PC-9 (cell line): Measurements from ENCODE around the gene SPATA1. TPM values are rescaled to one million over a fixed set of nuclear protein-coding genes. Genes with fewer than 3 reads are reported as not detected.

Experiments used
- Bru-seq: library from RNA; stranded (reverse); fragments of 400-500 nt; gene quantifications from one replicate; lab custom pipeline; 2021; lab: Mats Ljungman, UMichigan
- BruChase-seq, 2 experiments: library from RNA; stranded (reverse); fragments of 400-500 nt; gene quantifications; one replicate each; lab custom pipeline; 2021; lab: Mats Ljungman, UMichigan
- BruUV-seq: library from RNA; stranded (reverse); fragments of 400-500 nt; replicated peaks from 2 replicates; lab custom pipeline; 2021; lab: Mats Ljungman, UMichigan
- CTCF ChIA-PET: fragments of 300-600 bp; sonication (Branson Sonifier 250); formaldehyde crosslinking; loops from one replicate; lab custom pipeline; 2022; ENCODE audit warnings: antibody characterized with exemption; lab: Charles Lee
- POLR2A ChIA-PET: fragments of 300-600 bp; sonication (Branson Sonifier 250); formaldehyde crosslinking; loops from one replicate; lab custom pipeline; 2022; ENCODE audit warnings: antibody characterized with exemption; ENCODE audit not compliant: unreplicated experiment; lab: Charles Lee
- DNase-seq, 2 experiments: peaks; one replicate each; pipeline versions ENCODE4 v3.0.0 to v3.0.0-alpha.2; 2015 to 2022; ENCODE audit warnings: mixed read lengths in 1 of 2
- H2AFZ ChIP-seq: fragments of 200-600 bp; sonication (generic); 2 replicates; pipeline ENCODE4 v1.8.1; 2017; ENCODE audit warnings: antibody characterized with exemption
- H3F3A ChIP-seq: fragments of 200-600 bp; sonication (generic); 2 replicates; pipeline ENCODE4 v1.8.1; 2017; ENCODE audit warnings: antibody characterized with exemption, mild to moderate bottlenecking, low read depth; ENCODE audit not compliant: insufficient read depth
- H3K27ac ChIP-seq: fragments of 200-600 bp; sonication (generic); 2 replicates; pipeline ENCODE4 v1.6.1; 2016; ENCODE audit warnings: mixed run types
- H3K27me3 ChIP-seq: fragments of 200-600 bp; sonication (generic); 2 replicates; pipeline ENCODE4 v1.6.1; 2016; ENCODE audit warnings: low read depth, mixed run types; ENCODE audit not compliant: insufficient read depth
- H3K36me3 ChIP-seq: fragments of 200-600 bp; sonication (generic); 2 replicates; pipeline ENCODE4 v1.6.1; 2016; ENCODE audit warnings: low read depth, mixed run types
- H3K4me1 ChIP-seq: fragments of 200-600 bp; sonication (generic); replicated peaks from 2 replicates; pipeline ENCODE4 v1.6.1; 2016; ENCODE audit warnings: mixed run types; ENCODE audit not compliant: insufficient read depth
- H3K4me2 ChIP-seq: fragments of 200-600 bp; sonication (generic); 2 replicates; pipeline ENCODE4 v1.6.1; 2017; ENCODE audit warnings: mixed run types
- H3K4me3 ChIP-seq: fragments of 200-600 bp; sonication (generic); 2 replicates; pipeline ENCODE4 v1.6.1; 2016; ENCODE audit warnings: mixed run types
- H3K79me2 ChIP-seq: fragments of 200-600 bp; sonication (generic); 2 replicates; pipeline ENCODE4 v1.6.1; 2017; ENCODE audit warnings: low read depth, mixed run types
- H3K9me2 ChIP-seq: fragments of 200-600 bp; sonication (generic); 2 replicates; pipeline ENCODE4 v1.8.1; 2017; ENCODE audit warnings: mild to moderate bottlenecking; ENCODE audit not compliant: insufficient read depth
- H3K9me3 ChIP-seq: fragments of 200-600 bp; sonication (generic); 2 replicates; pipeline ENCODE4 v1.8.1; 2016; ENCODE audit warnings: low read depth; ENCODE audit not compliant: insufficient read depth
- H4K20me1 ChIP-seq: fragments of 200-600 bp; sonication (generic); 2 replicates; pipeline ENCODE4 v1.8.1; 2017; ENCODE audit not compliant: insufficient read depth
- CTCF ChIP-seq: fragments of 200-600 bp; sonication (generic); conservative IDR thresholded peaks from 2 replicates; pipeline ENCODE4 v1.6.1; 2017; ENCODE audit warnings: mixed run types, antibody characterized with exemption, mild to moderate bottlenecking, moderate library complexity
- EZH2 ChIP-seq: fragments of 200-600 bp; sonication (generic); IDR thresholded peaks from 2 replicates; pipeline ENCODE4 v1.8.0; 2017; ENCODE audit warnings: antibody characterized with exemption, low read depth
- intact Hi-C: fragments of 100-400 bp; cut with micrococcal nuclease; formaldehyde crosslinking; loops from one replicate; pipeline ENCODE4 v1.10.0; 2022; ENCODE audit not compliant: unreplicated experiment
- long read RNA-seq: library from polyadenylated mRNA; stranded (forward); transcript quantifications from one replicate; pipeline ENCODE4 v2.0.0, GENCODE V29; 2022
- total RNA-seq: library from RNA; stranded (reverse); gene quantifications from 2 replicates; pipeline ENCODE4 v1.2.3, GENCODE V29; 2021

The SPATA1 gene
- 1.9 and 2.8 TPM in 2 replicates for total RNA-seq
- percentile 38 among the genes with signal in this experiment for Bru-seq, nascent RNA
- percentile 37 among the genes with signal in this experiment for BruChase-seq, experiment 1, labeled RNA remaining after a 2-hour chase
- BruChase-seq, experiment 2, labeled RNA remaining after a 6-hour chase: percentile 23 among the genes with signal in this experiment
- long read RNA-seq, partial matches to known transcripts: 0 of 11 reads
- long read RNA-seq, other reads (novel, unspliced or antisense): 11 of 11 reads

- BruUV-seq: no TSS peak
- Histone ChIP-seq H2AFZ (peak within 1 kb of the TSS; percentile 77), H3K4me3 (peak within 1 kb of the TSS; percentile 81), H3K36me3 (peaks cover 6% of the 10 kb centered on the region; the same call in 1 of the 2 replicates), H3K9me3 (no peaks in the 10 kb centered on the region; the same call in 1 of the 2 replicates), H3K79me2 (peaks cover 54% of the 10 kb centered on the region), H3K9me2 (no peaks in the 10 kb centered on the region), H3K27me3 (no peaks in the 10 kb centered on the region), H3F3A (peaks cover 22% of the 10 kb centered on the region), H3K4me1 (peaks cover 28% of the 10 kb centered on the region), H3K4me2 (peak within 1 kb of the TSS; percentile 83), H4K20me1 (peaks cover 30% of the 10 kb centered on the region), H3K27ac (peak within 1 kb of the TSS; percentile 96)
- DNase-seq: peak; percentile 91 to 97
- TF ChIP-seq CTCF: no peak
- TF ChIP-seq EZH2: no peak
- POLR2A ChIA-PET: interaction anchor here (0.5 to 1.1 kb wide), 13 partner anchors 26 to 1711 kb away, joined by 3 to 14 read pairs (median 3); partner anchors contain the start of gene CTBS
- intact Hi-C loops: loop anchor here (1.0 to 5.0 kb wide), 4 partner anchors 67 to 186 kb away; partner anchors contain the start of gene SSX2IP
- CTCF ChIA-PET: interaction anchor here (1.0 kb wide), 1 partner anchor 114 kb away, joined by 3 read pairs; no protein-coding TSS in a partner anchor
Observed at GRCh38 chr1:84506002-84506728, at the start of gene SPATA1, which contains the start of gene GNG5. Gene SPATA1 (plus strand): TSS chr1:84506386. CDS start chr1:84516360, 9,974 bp downstream. Gene GNG5 (minus strand): TSS chr1:84506581. CDS start chr1:84506091, 490 bp downstream.

GRCh38 chr1:84462118-84462517, 44.1 kb upstream of the SPATA1 start:
- no peaks in the 10 kb centered on the region for H3K36me3 ChIP-seq
- intact Hi-C loops: no loop called here
- no peak overlapping the region for H3K4me2 ChIP-seq
- ChIA-PET CTCF (interaction anchor here (0.6 kb wide), 1 partner anchor 556 kb away, joined by 3 read pairs; no protein-coding TSS in a partner anchor), POLR2A (no interaction called here)
- no peaks in the 10 kb centered on the region for H3K9me2 ChIP-seq
- H2AFZ ChIP-seq: no peak overlapping the region
- DNase-seq: no peak
- no peak overlapping the region for H3K4me3 ChIP-seq
- no peaks in the 10 kb centered on the region for H3K9me3 ChIP-seq
- H4K20me1 ChIP-seq: no peaks in the 10 kb centered on the region
- no peaks in the 10 kb centered on the region for H3K79me2 ChIP-seq
- H3K27ac ChIP-seq: no peak overlapping the region
- BruUV-seq: no TSS peak
- H3F3A ChIP-seq: no peaks in the 10 kb centered on the region; the same call in 1 of the 2 replicates
- H3K27me3 ChIP-seq: no peaks in the 10 kb centered on the region
- TF ChIP-seq EZH2 (no peak), CTCF (no peak)
- H3K4me1 ChIP-seq: peaks cover 7% of the 10 kb centered on the region; the same call in 1 of the 2 replicates

- intact Hi-C loops: no loop called here
- Histone ChIP-seq H3K27me3 (no peaks in the 10 kb centered on the region), H3K4me3 (no peak overlapping the region), H4K20me1 (no peaks in the 10 kb centered on the region), H3F3A (no peaks in the 10 kb centered on the region), H3K9me2 (no peaks in the 10 kb centered on the region), H3K79me2 (no peaks in the 10 kb centered on the region), H3K36me3 (no peaks in the 10 kb centered on the region), H2AFZ (no peak overlapping the region), H3K4me2 (no peak overlapping the region), H3K27ac (no peak overlapping the region), H3K4me1 (no peaks in the 10 kb centered on the region), H3K9me3 (no peaks in the 10 kb centered on the region)
- no peak for DNase-seq
- ChIA-PET CTCF (no interaction called here), POLR2A (no interaction called here)
- no TSS peak for BruUV-seq
- TF ChIP-seq EZH2 (no peak), CTCF (no peak)
Observed at GRCh38 chr1:84467298-84467697, 38.9 kb upstream of the SPATA1 start.
